CD8-positive, alpha-beta memory T cell (primary cell): ENCODE results near the gene LYSET. TPM values are rescaled to one million over a fixed set of nuclear protein-coding genes. Genes with fewer than 3 reads are reported as not detected.
"Not testable (repeated sequence)": the region's sequence is repeated elsewhere in the genome, so short reads cannot be mapped to it uniquely, and the experiment has no call there.

Experiments
- CTCF ChIA-PET: fragments of 350-600 bp; sonication (Branson Sonifier 250); formaldehyde crosslinking; loops from one replicate; lab custom pipeline; 2021; ENCODE audit warnings: antibody characterized with exemption; lab: Charles Lee
- POLR2A ChIA-PET: fragments of 350-600 bp; sonication (Branson Sonifier 250); formaldehyde crosslinking; loops from one replicate; lab custom pipeline; 2021; ENCODE audit warnings: antibody characterized with exemption; lab: Charles Lee
- DNase-seq, 5 donors: peaks; one replicate each; pipeline versions ENCODE4 v3.0.0 to v3.0.0-alpha.2; 2020 to 2022; ENCODE audit warnings: mixed read lengths in 1 of 5
- H3K27ac ChIP-seq: one replicate; pipeline ENCODE4 v1.7.0; 2013; ENCODE audit warnings: low read depth, mild to moderate bottlenecking, low read length, moderate library complexity
- H3K27me3 ChIP-seq: 2 replicates; pipeline ENCODE4 v1.7.0; 2013; ENCODE audit warnings: low read length, mild to moderate bottlenecking; ENCODE audit not compliant: insufficient read depth, poor library complexity, severe bottlenecking
- H3K36me3 ChIP-seq: 2 replicates; pipeline ENCODE4 v1.7.0; 2013; ENCODE audit warnings: mild to moderate bottlenecking, low read length, moderate library complexity; ENCODE audit not compliant: insufficient read depth
- H3K4me1 ChIP-seq: 2 replicates; pipeline ENCODE4 v1.7.0; 2013; ENCODE audit warnings: mild to moderate bottlenecking, low read length, moderate library complexity; ENCODE audit not compliant: insufficient read depth
- H3K4me3 ChIP-seq: 2 replicates; pipeline ENCODE4 v1.7.0; 2013; ENCODE audit warnings: mild to moderate bottlenecking, low read length
- H3K9me3 ChIP-seq: 2 replicates; pipeline ENCODE4 v1.7.0; 2013; ENCODE audit warnings: mild to moderate bottlenecking, low read length
- H3K27ac Mint-ChIP-seq, 8 donors: one replicate each; pipeline ENCODE4 v1.8.0; 2020 to 2021; ENCODE audit warnings: mixed read lengths in 8 of 8, mild to moderate bottlenecking in 6 of 8, inconsistent platforms in 3 of 8, moderate library complexity in 3 of 8
- H3K27me3 Mint-ChIP-seq, 2 donors: one replicate each; pipeline ENCODE4 v1.8.0; 2020 to 2021; ENCODE audit warnings: mixed read lengths in 2 of 2, mild to moderate bottlenecking in 1 of 2, moderate library complexity in 1 of 2
- H3K36me3 Mint-ChIP-seq, 3 donors: one replicate each; pipeline ENCODE4 v1.8.0; 2020 to 2021; ENCODE audit warnings: mixed read lengths in 3 of 3, inconsistent platforms in 1 of 3, mild to moderate bottlenecking in 1 of 3
- H3K4me1 Mint-ChIP-seq, 3 donors: one replicate each; pipeline ENCODE4 v1.8.0; 2020 to 2021; ENCODE audit warnings: mixed read lengths in 3 of 3, inconsistent platforms in 1 of 3, mild to moderate bottlenecking in 1 of 3
- H3K4me3 Mint-ChIP-seq, 7 donors: one replicate each; pipeline ENCODE4 v1.8.0; 2020 to 2021; ENCODE audit warnings: mixed read lengths in 7 of 7, mild to moderate bottlenecking in 6 of 7, moderate library complexity in 4 of 7, inconsistent platforms in 2 of 7
- H3K9me3 Mint-ChIP-seq, 5 donors: one replicate each; pipeline ENCODE4 v1.8.0; 2020 to 2022; ENCODE audit warnings: mixed read lengths in 5 of 5, mild to moderate bottlenecking in 3 of 5, moderate library complexity in 2 of 5, inconsistent platforms in 1 of 5
- polyA plus RNA-seq: library from polyadenylated mRNA; unstranded; fragments of 300-500 nt; fragmentation: Illumina TruSeq; gene quantifications from one replicate; pipeline ENCODE4 v1.2.3, GENCODE V29; 2021
- total RNA-seq, 2 experiments: library from RNA; stranded (reverse); gene quantifications; one replicate each; pipeline ENCODE4 v1.2.3, GENCODE V29; 2021

LYSET gene
- total and polyA plus RNA-seq, 3 experiments from 2014 or later = 19.3 to 37.9 (median 20.5) TPM

DNA sequence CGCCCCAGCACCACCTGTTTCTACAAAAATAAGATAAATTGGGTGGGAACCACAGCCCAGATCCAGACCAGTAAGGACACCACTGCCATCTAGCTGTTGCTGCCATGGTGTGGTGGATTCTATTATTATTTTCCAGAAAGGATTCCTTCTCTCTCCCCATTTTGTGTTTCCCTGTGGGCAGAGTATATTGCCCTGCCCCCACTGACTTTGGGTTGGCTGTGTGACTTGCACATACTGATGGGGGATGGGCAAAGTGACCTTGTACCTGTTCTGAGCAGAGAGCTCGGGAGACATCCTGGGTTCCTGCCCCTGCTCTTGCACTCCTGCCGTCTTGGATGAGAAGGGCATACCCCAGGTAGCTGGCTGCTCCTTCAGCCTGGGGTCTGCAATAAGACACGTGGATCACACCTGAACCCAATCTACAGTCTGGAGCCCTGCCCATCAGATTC, 24.7 kb upstream of the LYSET start:
- Histone ChIP-seq H3K9me3 (no peaks in the 10 kb centered on the region), H3K4me3 (no peak overlapping the region), H3K4me1 (no peaks in the 10 kb centered on the region), H3K36me3 (no peaks in the 10 kb centered on the region), H3K27me3 (no peaks in the 10 kb centered on the region), H3K27ac (no peak overlapping the region)
- no peak for DNase-seq
- H3K9me3 Mint-ChIP-seq = no peaks in the 10 kb centered on the region
- H3K36me3 Mint-ChIP-seq = no peaks in the 10 kb centered on the region
- H3K27me3 Mint-ChIP-seq = no peaks in the 10 kb centered on the region
- H3K4me3 Mint-ChIP-seq = no peak overlapping the region
- CTCF ChIA-PET = interaction anchor here (0.8 kb wide), 1 partner anchor 8 kb away, joined by 3 read pairs; no protein-coding TSS in a partner anchor
- no peak overlapping the region for H3K27ac Mint-ChIP-seq
- POLR2A ChIA-PET = no interaction called here
- no peaks in the 10 kb centered on the region for H3K4me1 Mint-ChIP-seq

DNA sequence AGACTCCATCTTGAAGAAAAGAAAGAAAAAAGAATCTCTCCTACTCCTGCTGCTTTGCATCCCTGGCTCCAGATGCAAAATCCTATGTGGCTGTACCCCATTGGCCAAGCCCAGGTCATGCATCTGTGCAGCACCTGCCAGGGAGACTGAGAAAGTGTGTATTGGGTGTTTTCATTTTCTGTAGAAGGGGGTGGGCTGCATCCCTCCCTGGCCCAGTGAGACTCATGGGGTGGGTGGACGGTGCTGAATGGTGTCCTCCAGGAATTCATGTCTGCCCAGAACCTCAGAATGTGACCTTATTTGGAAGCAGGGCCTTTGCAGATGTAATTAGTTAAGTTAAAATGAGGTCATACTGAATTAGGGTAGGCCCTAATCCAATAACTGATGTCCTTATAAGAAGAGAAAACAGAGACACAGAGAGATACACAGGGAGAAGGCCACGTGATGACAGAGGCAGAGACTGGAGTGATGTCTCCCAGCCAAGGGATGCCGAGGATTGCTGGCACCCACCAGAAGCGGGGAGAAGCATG, 23.6 kb upstream of the LYSET start:
- DNase-seq = no peak
- no peaks in the 10 kb centered on the region for H3K36me3 ChIP-seq
- POLR2A ChIA-PET = no interaction called here

DNA sequence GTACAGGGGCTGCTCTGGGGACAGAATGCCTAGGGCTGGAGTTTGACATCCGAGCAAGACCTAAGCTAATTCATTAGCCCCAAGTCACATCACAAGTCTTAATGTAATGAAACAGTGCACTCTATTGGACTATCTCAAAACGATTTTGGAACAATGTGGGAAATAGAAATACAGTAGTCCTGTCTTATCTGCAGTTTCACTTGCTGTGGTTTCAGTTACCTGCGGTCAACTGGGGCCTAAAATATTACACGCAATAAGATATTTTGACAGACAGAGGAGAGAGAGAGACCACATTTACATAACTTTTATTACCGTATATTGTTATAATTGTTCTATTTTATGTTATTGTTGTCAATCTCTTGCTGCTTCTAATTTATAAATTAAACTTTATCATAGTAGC, 21.6 kb upstream of the LYSET start:
- Histone ChIP-seq H3K27me3 (no peaks in the 10 kb centered on the region), H3K4me3 (no peak overlapping the region), H3K4me1 (no peaks in the 10 kb centered on the region), H3K36me3 (no peaks in the 10 kb centered on the region), H3K9me3 (no peaks in the 10 kb centered on the region), H3K27ac (no peak overlapping the region)
- H3K4me3 Mint-ChIP-seq = no peak overlapping the region
- no peaks in the 10 kb centered on the region for H3K9me3 Mint-ChIP-seq
- ChIA-PET CTCF (interaction anchor here (0.8 kb wide), 1 partner anchor 37 kb away, joined by 4 read pairs; no protein-coding TSS in a partner anchor), POLR2A (no interaction called here)
- no peaks in the 10 kb centered on the region for H3K27me3 Mint-ChIP-seq
- H3K4me1 Mint-ChIP-seq = no peaks in the 10 kb centered on the region
- no peaks in the 10 kb centered on the region for H3K36me3 Mint-ChIP-seq
- no peak for DNase-seq
- no peak overlapping the region for H3K27ac Mint-ChIP-seq

More for the DNA sequence above, 23.6 kb upstream of the LYSET start:
- Histone ChIP-seq H3K27me3 (no peaks in the 10 kb centered on the region), H3K4me1 (no peaks in the 10 kb centered on the region), H3K4me3 (no peak overlapping the region), H3K27ac (no peak overlapping the region), H3K9me3 (no peaks in the 10 kb centered on the region)
- Mint-ChIP-seq H3K4me1 (no peaks in the 10 kb centered on the region), H3K27me3 (no peaks in the 10 kb centered on the region), H3K36me3 (no peaks in the 10 kb centered on the region), H3K27ac (no peak overlapping the region), H3K4me3 (peak overlapping the region in 1 of 7 donors; percentile 1), H3K9me3 (no peaks in the 10 kb centered on the region)
- CTCF ChIA-PET = no interaction called here

DNA sequence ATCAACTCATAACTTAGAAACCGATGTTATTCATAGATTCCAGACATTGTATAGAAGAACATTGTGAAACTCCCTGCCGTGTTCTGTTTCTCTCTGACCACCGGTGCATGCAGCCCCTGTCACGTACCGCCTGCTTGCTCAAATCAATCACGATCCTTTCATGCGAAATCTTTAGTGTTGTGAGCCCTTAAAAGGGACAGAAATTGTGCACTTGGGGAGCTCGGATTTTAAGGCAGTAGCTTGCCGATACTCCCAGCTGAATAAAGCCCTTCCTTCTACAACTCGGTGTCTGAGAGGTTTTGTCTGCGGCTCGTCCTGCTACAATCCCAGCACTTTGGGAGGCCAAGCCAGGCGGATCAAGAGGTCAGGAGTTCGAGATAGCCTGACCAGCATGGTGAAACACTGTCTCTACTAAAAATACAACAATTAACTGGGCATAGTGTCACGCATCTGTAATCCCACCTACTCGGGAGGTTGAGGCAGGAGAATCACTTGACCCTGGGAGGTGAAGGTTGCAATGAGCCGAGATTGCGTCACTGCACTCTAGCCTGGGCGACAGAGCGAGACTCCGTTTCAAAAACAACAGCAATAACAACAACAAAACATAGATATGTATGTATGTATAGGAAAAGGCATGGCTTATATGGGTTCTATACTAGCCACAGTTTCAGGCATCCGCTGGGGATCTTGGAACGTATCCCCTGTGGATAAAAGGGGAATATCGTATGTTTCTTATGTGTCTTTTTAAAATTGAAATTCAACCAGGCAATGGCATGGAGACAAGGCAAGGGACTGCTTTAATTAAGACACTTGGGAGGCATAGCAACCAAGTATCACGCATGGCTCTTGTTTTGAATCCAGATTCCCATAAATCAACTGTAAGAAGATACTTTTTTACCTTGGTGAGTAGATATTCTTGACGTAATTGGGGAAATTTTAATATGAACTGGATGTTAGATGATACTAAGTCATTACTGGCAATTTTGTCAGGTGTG, 19.5 kb upstream of the LYSET start:
- H3K36me3 ChIP-seq, H3K27ac ChIP-seq, CTCF ChIA-PET, H3K9me3 Mint-ChIP-seq, H3K4me3 ChIP-seq, H3K4me1 ChIP-seq, DNase-seq, H3K36me3 Mint-ChIP-seq, H3K27me3 Mint-ChIP-seq, H3K9me3 ChIP-seq, POLR2A ChIA-PET, H3K27me3 ChIP-seq, H3K4me1 Mint-ChIP-seq: not testable (repeated sequence)
- H3K27ac Mint-ChIP-seq = peak overlapping the region in 1 of 8 donors; percentile 58
- peak overlapping the region in 1 of 7 donors; percentile 52 for H3K4me3 Mint-ChIP-seq

DNA sequence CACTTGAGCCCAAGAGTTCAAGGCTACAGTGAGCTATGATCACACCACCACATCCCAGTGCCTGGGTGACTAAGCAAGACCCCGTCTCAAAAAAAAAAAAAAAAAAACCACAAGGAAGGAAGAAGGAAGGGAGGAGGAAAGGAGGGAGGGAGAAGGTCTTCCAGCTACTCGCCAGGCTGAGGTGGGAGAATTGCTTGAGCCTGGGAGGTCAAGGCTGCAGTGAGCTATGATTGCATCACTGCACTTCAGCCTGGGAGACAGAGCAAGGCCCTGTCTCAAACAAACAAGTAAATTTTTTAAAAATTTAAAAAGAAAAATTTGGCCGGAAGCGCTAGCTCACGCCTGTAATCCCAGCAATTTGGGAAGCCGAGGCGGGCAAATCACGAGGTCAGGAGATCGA, 16.5 kb upstream of the LYSET start:
- not testable (repeated sequence) for DNase-seq, H3K27me3 Mint-ChIP-seq, H3K36me3 Mint-ChIP-seq, H3K9me3 Mint-ChIP-seq, H3K27ac ChIP-seq, H3K4me1 ChIP-seq, H3K4me3 ChIP-seq, H3K4me3 Mint-ChIP-seq, H3K36me3 ChIP-seq, H3K4me1 Mint-ChIP-seq, H3K27me3 ChIP-seq, H3K27ac Mint-ChIP-seq, H3K9me3 ChIP-seq
- CTCF ChIA-PET = interaction anchor here (0.7 kb wide), 1 partner anchor 36 kb away, joined by 6 read pairs; no protein-coding TSS in a partner anchor
- POLR2A ChIA-PET = interaction anchor here (1.2 kb wide), 1 partner anchor 16 kb away, joined by 3 read pairs; the partner anchor contains the start of genes LYSET and MOAP1

DNA sequence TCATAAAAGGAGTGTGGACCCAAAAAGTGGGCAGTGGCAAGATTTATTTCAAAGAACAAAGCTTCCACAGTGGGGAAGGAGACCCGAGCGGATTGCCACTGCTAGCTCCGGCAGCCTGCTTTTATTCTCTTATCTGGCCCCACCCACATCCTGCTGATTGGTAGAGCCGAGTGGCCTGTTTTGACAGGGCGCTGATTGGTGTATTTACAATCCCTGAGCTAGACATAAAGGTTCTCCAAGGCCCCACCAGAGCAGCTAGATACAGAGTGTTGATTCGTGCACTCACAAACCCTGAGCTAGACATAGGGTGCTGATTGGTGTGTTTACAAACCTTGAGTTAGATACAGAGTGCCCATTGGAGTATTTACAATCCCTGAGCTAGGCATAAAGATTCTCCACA, 15.5 kb upstream of the LYSET start:
- H3K4me3 Mint-ChIP-seq, H3K36me3 Mint-ChIP-seq, H3K36me3 ChIP-seq, H3K27me3 ChIP-seq, H3K4me1 Mint-ChIP-seq, H3K27ac ChIP-seq, H3K4me1 ChIP-seq, POLR2A ChIA-PET, H3K9me3 Mint-ChIP-seq, CTCF ChIA-PET, DNase-seq, H3K4me3 ChIP-seq, H3K9me3 ChIP-seq, H3K27ac Mint-ChIP-seq, H3K27me3 Mint-ChIP-seq: not testable (repeated sequence)

DNA sequence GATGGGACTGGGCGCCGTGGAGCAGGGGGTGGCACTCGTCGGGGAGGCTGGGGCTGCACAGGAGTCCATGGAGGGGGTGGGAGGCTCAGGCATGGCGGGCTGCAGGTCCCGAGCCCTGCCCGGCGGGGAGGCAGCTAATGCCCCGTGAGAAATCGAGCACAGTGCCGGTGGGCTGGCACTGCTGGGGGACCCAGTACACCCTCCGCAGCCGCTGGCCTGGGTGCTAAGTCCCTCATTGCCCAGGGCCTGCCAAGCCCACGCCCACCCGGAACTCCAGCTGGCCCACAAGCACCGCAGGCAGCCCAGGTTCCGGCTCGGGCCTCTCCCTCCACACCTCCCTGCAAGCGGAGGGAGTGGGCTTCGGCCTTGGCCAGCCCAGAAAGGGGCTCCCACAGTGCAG, 15.0 kb upstream of the LYSET start:
- H3K4me3 ChIP-seq, DNase-seq, H3K36me3 Mint-ChIP-seq, H3K4me1 ChIP-seq, H3K27ac ChIP-seq, H3K9me3 Mint-ChIP-seq, H3K27me3 Mint-ChIP-seq, H3K36me3 ChIP-seq, CTCF ChIA-PET, H3K27me3 ChIP-seq, H3K4me1 Mint-ChIP-seq, H3K9me3 ChIP-seq, H3K27ac Mint-ChIP-seq, H3K4me3 Mint-ChIP-seq, POLR2A ChIA-PET: not testable (repeated sequence)

DNA sequence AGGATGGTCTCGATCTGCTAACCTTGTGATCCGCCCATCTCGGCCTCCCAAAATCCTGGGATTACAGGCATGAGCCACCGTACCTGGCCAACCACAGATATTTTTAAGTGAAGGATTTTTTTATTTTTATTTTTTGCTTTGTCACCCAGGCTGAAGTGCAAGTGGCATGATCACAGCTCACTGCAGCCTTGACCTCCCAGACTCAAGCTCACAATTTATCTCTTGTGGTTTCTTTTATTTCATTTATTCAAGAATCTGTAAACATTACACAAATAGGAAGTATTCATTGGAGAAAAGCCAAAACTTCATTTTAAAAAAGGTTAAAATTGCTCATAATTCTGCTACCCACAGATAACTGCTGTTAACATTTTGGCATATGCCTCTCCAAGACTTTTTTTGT, 13.7 kb upstream of the LYSET start:
- no peak overlapping the region for H3K4me3 Mint-ChIP-seq
- H3K36me3 ChIP-seq = no peaks in the 10 kb centered on the region
- POLR2A ChIA-PET = no interaction called here
- H3K4me3 ChIP-seq = no peak overlapping the region
- H3K4me1 ChIP-seq = no peaks in the 10 kb centered on the region
- no peaks in the 10 kb centered on the region for H3K9me3 Mint-ChIP-seq
- peak overlapping the region in 1 of 8 donors; percentile 38 for H3K27ac Mint-ChIP-seq
- H3K9me3 ChIP-seq = no peaks in the 10 kb centered on the region
- no peak for DNase-seq
- no peak overlapping the region for H3K27ac ChIP-seq
- peaks cover 0 to 1% of the 10 kb centered on the region in 2 donors for H3K27me3 Mint-ChIP-seq
- H3K36me3 Mint-ChIP-seq = no peaks in the 10 kb centered on the region
- no peaks in the 10 kb centered on the region for H3K4me1 Mint-ChIP-seq
- CTCF ChIA-PET = no interaction called here
- H3K27me3 ChIP-seq = no peaks in the 10 kb centered on the region
